HEK293 (cell line): ENCODE measurements around the gene CCDC30.

Experiments used
- YY1 ChIP-seq: fragments of 450-650 bp; formaldehyde crosslinking; IDR thresholded peaks from 2 replicates; pipeline ENCODE4 v1.5.1; 2018; ENCODE audit warnings: missing biosample characterization, missing genetic modification characterization
- ZNF350 ChIP-seq: fragments of 450-650 bp; formaldehyde crosslinking; IDR thresholded peaks from 2 replicates; pipeline ENCODE4 v1.5.0; 2017; ENCODE audit warnings: missing biosample characterization, mild to moderate bottlenecking, missing genetic modification characterization
- ZXDB ChIP-seq: fragments of 450-650 bp; formaldehyde crosslinking; IDR thresholded peaks from 2 replicates; pipeline ENCODE4 v1.5.1; 2016; ENCODE audit warnings: missing biosample characterization, missing genetic modification characterization
- TF ChIP-seq, protein P1 (sequence below): fragments of 450-650 bp; formaldehyde crosslinking; IDR thresholded peaks from 2 replicates; pipeline ENCODE4 v1.5.1; 2016; ENCODE audit warnings: missing biosample characterization, missing genetic modification characterization
- TF ChIP-seq, protein P2 (sequence below): fragments of 450-650 bp; formaldehyde crosslinking; IDR thresholded peaks from 2 replicates; pipeline ENCODE4 v1.5.1; 2016; ENCODE audit warnings: missing biosample characterization, missing genetic modification characterization, low read depth
- TF ChIP-seq, protein P3 (sequence below): fragments of 450-650 bp; formaldehyde crosslinking; IDR thresholded peaks from 2 replicates; pipeline ENCODE4 v1.5.0; 2017; ENCODE audit warnings: missing biosample characterization, missing genetic modification characterization, borderline replicate concordance

DNA sequence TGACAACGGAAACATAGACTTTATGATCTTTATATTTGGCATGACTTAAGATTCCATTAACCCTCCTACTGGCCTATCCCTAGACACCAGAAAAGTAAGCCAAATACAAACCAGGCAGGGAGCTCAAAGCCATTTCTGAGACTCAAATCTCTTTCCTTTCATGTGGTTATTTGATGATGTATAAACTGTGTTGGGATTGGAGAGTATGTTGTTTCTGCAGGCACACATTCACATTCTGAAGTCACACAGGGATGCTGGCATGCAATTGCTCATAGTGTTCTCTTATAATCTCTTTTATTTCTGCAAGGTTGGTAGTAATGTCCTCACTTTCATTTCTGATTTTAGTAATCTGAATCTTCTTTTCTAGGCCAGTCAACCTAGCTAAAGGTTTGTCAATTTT, 13.0 kb upstream of the CCDC30 start:
- TF ChIP-seq, protein P1, sequence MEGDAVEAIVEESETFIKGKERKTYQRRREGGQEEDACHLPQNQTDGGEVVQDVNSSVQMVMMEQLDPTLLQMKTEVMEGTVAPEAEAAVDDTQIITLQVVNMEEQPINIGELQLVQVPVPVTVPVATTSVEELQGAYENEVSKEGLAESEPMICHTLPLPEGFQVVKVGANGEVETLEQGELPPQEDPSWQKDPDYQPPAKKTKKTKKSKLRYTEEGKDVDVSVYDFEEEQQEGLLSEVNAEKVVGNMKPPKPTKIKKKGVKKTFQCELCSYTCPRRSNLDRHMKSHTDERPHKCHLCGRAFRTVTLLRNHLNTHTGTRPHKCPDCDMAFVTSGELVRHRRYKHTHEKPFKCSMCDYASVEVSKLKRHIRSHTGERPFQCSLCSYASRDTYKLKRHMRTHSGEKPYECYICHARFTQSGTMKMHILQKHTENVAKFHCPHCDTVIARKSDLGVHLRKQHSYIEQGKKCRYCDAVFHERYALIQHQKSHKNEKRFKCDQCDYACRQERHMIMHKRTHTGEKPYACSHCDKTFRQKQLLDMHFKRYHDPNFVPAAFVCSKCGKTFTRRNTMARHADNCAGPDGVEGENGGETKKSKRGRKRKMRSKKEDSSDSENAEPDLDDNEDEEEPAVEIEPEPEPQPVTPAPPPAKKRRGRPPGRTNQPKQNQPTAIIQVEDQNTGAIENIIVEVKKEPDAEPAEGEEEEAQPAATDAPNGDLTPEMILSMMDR: no peak
- TF ChIP-seq YY1 (no peak), ZXDB (tag by site-specific recombination) (no peak), ZNF350 (no peak)
- TF ChIP-seq, protein P2, sequence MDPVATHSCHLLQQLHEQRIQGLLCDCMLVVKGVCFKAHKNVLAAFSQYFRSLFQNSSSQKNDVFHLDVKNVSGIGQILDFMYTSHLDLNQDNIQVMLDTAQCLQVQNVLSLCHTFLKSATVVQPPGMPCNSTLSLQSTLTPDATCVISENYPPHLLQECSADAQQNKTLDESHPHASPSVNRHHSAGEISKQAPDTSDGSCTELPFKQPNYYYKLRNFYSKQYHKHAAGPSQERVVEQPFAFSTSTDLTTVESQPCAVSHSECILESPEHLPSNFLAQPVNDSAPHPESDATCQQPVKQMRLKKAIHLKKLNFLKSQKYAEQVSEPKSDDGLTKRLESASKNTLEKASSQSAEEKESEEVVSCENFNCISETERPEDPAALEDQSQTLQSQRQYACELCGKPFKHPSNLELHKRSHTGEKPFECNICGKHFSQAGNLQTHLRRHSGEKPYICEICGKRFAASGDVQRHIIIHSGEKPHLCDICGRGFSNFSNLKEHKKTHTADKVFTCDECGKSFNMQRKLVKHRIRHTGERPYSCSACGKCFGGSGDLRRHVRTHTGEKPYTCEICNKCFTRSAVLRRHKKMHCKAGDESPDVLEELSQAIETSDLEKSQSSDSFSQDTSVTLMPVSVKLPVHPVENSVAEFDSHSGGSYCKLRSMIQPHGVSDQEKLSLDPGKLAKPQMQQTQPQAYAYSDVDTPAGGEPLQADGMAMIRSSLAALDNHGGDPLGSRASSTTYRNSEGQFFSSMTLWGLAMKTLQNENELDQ: no peak
- TF ChIP-seq, protein P3, sequence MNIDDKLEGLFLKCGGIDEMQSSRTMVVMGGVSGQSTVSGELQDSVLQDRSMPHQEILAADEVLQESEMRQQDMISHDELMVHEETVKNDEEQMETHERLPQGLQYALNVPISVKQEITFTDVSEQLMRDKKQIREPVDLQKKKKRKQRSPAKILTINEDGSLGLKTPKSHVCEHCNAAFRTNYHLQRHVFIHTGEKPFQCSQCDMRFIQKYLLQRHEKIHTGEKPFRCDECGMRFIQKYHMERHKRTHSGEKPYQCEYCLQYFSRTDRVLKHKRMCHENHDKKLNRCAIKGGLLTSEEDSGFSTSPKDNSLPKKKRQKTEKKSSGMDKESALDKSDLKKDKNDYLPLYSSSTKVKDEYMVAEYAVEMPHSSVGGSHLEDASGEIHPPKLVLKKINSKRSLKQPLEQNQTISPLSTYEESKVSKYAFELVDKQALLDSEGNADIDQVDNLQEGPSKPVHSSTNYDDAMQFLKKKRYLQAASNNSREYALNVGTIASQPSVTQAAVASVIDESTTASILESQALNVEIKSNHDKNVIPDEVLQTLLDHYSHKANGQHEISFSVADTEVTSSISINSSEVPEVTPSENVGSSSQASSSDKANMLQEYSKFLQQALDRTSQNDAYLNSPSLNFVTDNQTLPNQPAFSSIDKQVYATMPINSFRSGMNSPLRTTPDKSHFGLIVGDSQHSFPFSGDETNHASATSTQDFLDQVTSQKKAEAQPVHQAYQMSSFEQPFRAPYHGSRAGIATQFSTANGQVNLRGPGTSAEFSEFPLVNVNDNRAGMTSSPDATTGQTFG (tag by site-specific recombination): no peak
